SJSA1 (cell line): Measurements from ENCODE around the gene SNTB2. TPM values are rescaled to one million over a fixed set of nuclear protein-coding genes. Genes with fewer than 3 reads are reported as not detected.

Experiments used
- DNase-seq, 2 experiments: peaks; one replicate each; pipeline ENCODE4 v3.0.0-alpha.2; 2015 to 2020; ENCODE audit warnings: low spot score in 2 of 2, low read depth in 1 of 2
- H3K27ac ChIP-seq: fragments of 250-450 bp; sonication (Bioruptor Pico); 2 replicates; pipeline ENCODE4 v1.5.1; 2020; ENCODE audit warnings: mild to moderate bottlenecking, moderate library complexity
- H3K27me3 ChIP-seq: fragments of 250-450 bp; sonication (Bioruptor Pico); replicated peaks from 2 replicates; pipeline ENCODE4 v1.5.1; 2020; ENCODE audit warnings: mild to moderate bottlenecking, moderate library complexity
- H3K36me3 ChIP-seq: fragments of 250-450 bp; sonication (Bioruptor Pico); 2 replicates; pipeline ENCODE4 v1.5.1; 2020; ENCODE audit warnings: mild to moderate bottlenecking
- H3K4me1 ChIP-seq: fragments of 250-450 bp; sonication (Bioruptor Pico); replicated peaks from 2 replicates; pipeline ENCODE4 v1.6.1; 2021; ENCODE audit warnings: mild to moderate bottlenecking
- H3K4me3 ChIP-seq: fragments of 250-450 bp; sonication (Bioruptor Pico); 2 replicates; pipeline ENCODE4 v1.5.1; 2020; ENCODE audit warnings: mild to moderate bottlenecking
- H3K9me3 ChIP-seq: fragments of 250-450 bp; sonication (Bioruptor Pico); replicated peaks from 2 replicates; pipeline ENCODE4 v1.5.1; 2020; ENCODE audit warnings: mild to moderate bottlenecking
- total RNA-seq: library from RNA; depleted of rRNA; stranded (reverse); fragments of >200 nt; shearing (Covaris generic); gene quantifications from 2 replicates; pipeline ENCODE4 v1.2.3, GENCODE V29; 2014

Gene SNTB2
- total RNA-seq, 1 experiment from 2014 or later = 43.6 TPM

- Histone ChIP-seq H3K36me3 (peaks cover 69% of the 10 kb centered on the region), H3K4me3 (no peak overlapping the region), H3K27me3 (no peaks in the 10 kb centered on the region), H3K27ac (no peak overlapping the region), H3K9me3 (no peaks in the 10 kb centered on the region), H3K4me1 (peaks cover 21% of the 10 kb centered on the region)
- no peak for DNase-seq
Measured at GRCh38 chr16:69166946-69167930, 19.7 kb upstream of the SNTB2 start.

GRCh38 chr16:69169051-69169450 lies 17.9 kb upstream of the SNTB2 start:
- Histone ChIP-seq H3K4me1 (peaks cover 33% of the 10 kb centered on the region), H3K9me3 (no peaks in the 10 kb centered on the region), H3K27me3 (no peaks in the 10 kb centered on the region), H3K27ac (no peak overlapping the region), H3K4me3 (no peak overlapping the region), H3K36me3 (peaks cover 65% of the 10 kb centered on the region)
- no peak for DNase-seq

- Histone ChIP-seq H3K27me3 (no peaks in the 10 kb centered on the region), H3K4me1 (peaks cover 33% of the 10 kb centered on the region), H3K9me3 (no peaks in the 10 kb centered on the region), H3K27ac (no peak overlapping the region), H3K4me3 (no peak overlapping the region), H3K36me3 (peaks cover 60% of the 10 kb centered on the region)
- DNase-seq = no peak
Measured at GRCh38 chr16:69169607-69170352, 17.2 kb upstream of the SNTB2 start.

- H3K4me3 ChIP-seq = no peak overlapping the region
- peaks cover 42% of the 10 kb centered on the region for H3K36me3 ChIP-seq
- H3K9me3 ChIP-seq = no peaks in the 10 kb centered on the region
- no peaks in the 10 kb centered on the region for H3K27me3 ChIP-seq
- H3K4me1 ChIP-seq = peaks cover 31% of the 10 kb centered on the region
- no peak overlapping the region for H3K27ac ChIP-seq
- no peak for DNase-seq
Measured at GRCh38 chr16:69171325-69172084, 15.5 kb upstream of the SNTB2 start.

- Histone ChIP-seq H3K27me3 (no peaks in the 10 kb centered on the region), H3K27ac (no peak overlapping the region), H3K4me1 (peaks cover 28% of the 10 kb centered on the region), H3K4me3 (no peak overlapping the region), H3K9me3 (no peaks in the 10 kb centered on the region), H3K36me3 (peaks cover 9% of the 10 kb centered on the region; the same call in 1 of the 2 replicates)
- peak; percentile 39 to 51 for DNase-seq
Measured at GRCh38 chr16:69176033-69176800, 10.7 kb upstream of the SNTB2 start.

GRCh38 chr16:69179328-69180010 lies 7.5 kb upstream of the SNTB2 start:
- H3K27me3 ChIP-seq = no peaks in the 10 kb centered on the region
- H3K4me1 ChIP-seq = peaks cover 21% of the 10 kb centered on the region
- H3K27ac ChIP-seq = no peak overlapping the region
- H3K36me3 ChIP-seq = no peaks in the 10 kb centered on the region
- no peak for DNase-seq
- no peak overlapping the region for H3K4me3 ChIP-seq
- H3K9me3 ChIP-seq = no peaks in the 10 kb centered on the region

- H3K9me3 ChIP-seq = no peaks in the 10 kb centered on the region
- peaks cover 21% of the 10 kb centered on the region for H3K4me1 ChIP-seq
- no peak for DNase-seq
- H3K4me3 ChIP-seq = no peak overlapping the region
- H3K36me3 ChIP-seq = no peaks in the 10 kb centered on the region
- H3K27me3 ChIP-seq = no peaks in the 10 kb centered on the region
- H3K27ac ChIP-seq = no peak overlapping the region
Measured at GRCh38 chr16:69180011-69180338, 7.0 kb upstream of the SNTB2 start.

GRCh38 chr16:69182730-69183416 lies 4.1 kb upstream of the SNTB2 start:
- no peak overlapping the region for H3K4me3 ChIP-seq

GRCh38 chr16:69187446-69188235 lies 677 bp downstream of the SNTB2 start:
- Histone ChIP-seq H3K27me3 (no peaks in the 10 kb centered on the region), H3K4me3 (peak overlapping the region; percentile 96), H3K27ac (peak overlapping the region; percentile 78), H3K9me3 (no peaks in the 10 kb centered on the region), H3K36me3 (peaks cover 20% of the 10 kb centered on the region), H3K4me1 (peaks cover 31% of the 10 kb centered on the region)
- DNase-seq = peak; percentile 55 to 62

More at GRCh38 chr16:69182730-69183416, 4.1 kb upstream of the SNTB2 start:
- no peaks in the 10 kb centered on the region for H3K9me3 ChIP-seq
- H3K4me1 ChIP-seq = peaks cover 16% of the 10 kb centered on the region
- DNase-seq = no peak
- no peak overlapping the region for H3K27ac ChIP-seq
- H3K36me3 ChIP-seq = peaks cover 3% of the 10 kb centered on the region
- no peaks in the 10 kb centered on the region for H3K27me3 ChIP-seq

GRCh38 chr16:69188236-69188549 lies 1.2 kb downstream of the SNTB2 start:
- H3K9me3 ChIP-seq = no peaks in the 10 kb centered on the region
- peaks cover 31% of the 10 kb centered on the region for H3K4me1 ChIP-seq
- peak overlapping the region; percentile 96 for H3K4me3 ChIP-seq
- DNase-seq = no peak
- H3K36me3 ChIP-seq = peaks cover 20% of the 10 kb centered on the region
- H3K27me3 ChIP-seq = no peaks in the 10 kb centered on the region
- peak overlapping the region; percentile 78; the same call in 1 of the 2 replicates for H3K27ac ChIP-seq

- DNase-seq = no peak
- Histone ChIP-seq H3K27ac (no peak overlapping the region), H3K36me3 (peaks cover 20% of the 10 kb centered on the region), H3K4me3 (peak overlapping the region; percentile 96), H3K27me3 (no peaks in the 10 kb centered on the region), H3K9me3 (no peaks in the 10 kb centered on the region), H3K4me1 (peaks cover 30% of the 10 kb centered on the region)
Measured at GRCh38 chr16:69188716-69189115, 1.8 kb downstream of the SNTB2 start.
